HepG2 (cell line): ENCODE data around the gene CIDEA. TPM values are rescaled to one million over a fixed set of nuclear protein-coding genes. Genes with fewer than 3 reads are reported as not detected.

Experiments
- ATF3 ChIP-seq: sonication (generic); formaldehyde crosslinking; IDR thresholded peaks from 2 replicates; pipeline ENCODE4 v1.4.0; 2020; ENCODE audit warnings: missing genetic modification reagents
- DRAP1 ChIP-seq: IDR thresholded peaks from 2 replicates; pipeline ENCODE4 v1.6.1; 2016; ENCODE audit warnings: missing genetic modification reagents, missing compliant biosample characterization
- NCOA1 ChIP-seq: sonication (generic); formaldehyde crosslinking; IDR thresholded peaks from 2 replicates; pipeline ENCODE4 v1.9.0; 2021; ENCODE audit warnings: missing genetic modification reagents
- PBX3 ChIP-seq: sonication (generic); formaldehyde crosslinking; IDR thresholded peaks from 2 replicates; pipeline ENCODE4 v1.8.1; 2023; ENCODE audit warnings: missing genetic modification reagents, inconsistent platforms, borderline replicate concordance
- POGK ChIP-seq: sonication (generic); formaldehyde crosslinking; conservative IDR thresholded peaks from 2 replicates; pipeline ENCODE4 v1.8.0; 2022; ENCODE audit warnings: mild to moderate bottlenecking, moderate library complexity, missing genetic modification reagents
- POLR2G ChIP-seq: fragments of 200-400 bp; formaldehyde crosslinking; IDR thresholded peaks from 2 replicates; pipeline ENCODE4 v1.6.1; 2018; ENCODE audit warnings: mild to moderate bottlenecking, low read depth, low read length, moderate library complexity
- PRDM10 ChIP-seq: sonication (generic); formaldehyde crosslinking; IDR thresholded peaks from 2 replicates; pipeline ENCODE4 v1.4.0; 2020; ENCODE audit warnings: low read depth, missing genetic modification reagents
- TBX2 ChIP-seq: sonication (generic); formaldehyde crosslinking; IDR thresholded peaks from 2 replicates; pipeline ENCODE4 v1.5.0; 2020; ENCODE audit warnings: missing genetic modification reagents, mild to moderate bottlenecking, borderline replicate concordance
- THYN1 ChIP-seq: sonication (generic); formaldehyde crosslinking; IDR thresholded peaks from 2 replicates; pipeline ENCODE4 v1.8.1; 2023; ENCODE audit warnings: low read depth, mild to moderate bottlenecking, moderate library complexity, missing genetic modification reagents, borderline replicate concordance
- ZBTB26 ChIP-seq: IDR thresholded peaks from 2 replicates; pipeline ENCODE4 v1.6.1; 2016; ENCODE audit warnings: missing compliant biosample characterization, missing genetic modification reagents, borderline replicate concordance
- ZBTB37 ChIP-seq: sonication (generic); formaldehyde crosslinking; IDR thresholded peaks from 2 replicates; pipeline ENCODE4 v1.4.0; 2020; ENCODE audit warnings: mild to moderate bottlenecking, missing genetic modification reagents
- ZBTB7A ChIP-seq: sonication (generic); formaldehyde crosslinking; IDR thresholded peaks from 2 replicates; pipeline ENCODE4 v1.8.0; 2022; ENCODE audit warnings: mild to moderate bottlenecking, missing genetic modification reagents
- ZNF335 ChIP-seq: sonication (generic); formaldehyde crosslinking; IDR thresholded peaks from 2 replicates; pipeline ENCODE4 v1.4.0; 2020; ENCODE audit warnings: missing genetic modification reagents
- ZNF605 ChIP-seq: sonication (generic); formaldehyde crosslinking; IDR thresholded peaks from 2 replicates; pipeline ENCODE4 v1.8.0; 2022; ENCODE audit warnings: mild to moderate bottlenecking, missing genetic modification reagents
- ZNF652 ChIP-seq: IDR thresholded peaks from 2 replicates; pipeline ENCODE4 v1.6.1; 2016; ENCODE audit warnings: low read depth, borderline replicate concordance
- ZNF792 ChIP-seq: IDR thresholded peaks from 2 replicates; pipeline ENCODE4 v1.6.1; 2016
- ZNF839 ChIP-seq: sonication (generic); formaldehyde crosslinking; IDR thresholded peaks from 2 replicates; pipeline ENCODE4 v1.4.0; 2020; ENCODE audit warnings: missing genetic modification reagents, mild to moderate bottlenecking, borderline replicate concordance
- polyA plus RNA-seq, 8 experiments: library from polyadenylated mRNA; depleted of rRNA in 3 of 8; stranded (reverse) in 7 of 8; unstranded in 1 of 8; fragments of >200 nt; fragmentation: Illumina TruSeq in 4 of 8; extraction: Trizol in 4 of 8; gene quantifications; 2 replicates each; pipeline versions ENCODE4 v1.2.1 to v1.2.3, GENCODE V29; 2011 to 2016; ENCODE audit warnings: low read depth in 4 of 8, missing spikeins in 1 of 8, mixed read lengths in 1 of 8; ENCODE audit not compliant: insufficient read depth in 1 of 8
- total RNA-seq, 5 experiments: library from RNA; depleted of rRNA; stranded (reverse); fragments of >200 nt; fragmentation: Illumina TruSeq; extraction: Trizol; gene quantifications; 2 replicates each; pipeline ENCODE4 v1.2.3, GENCODE V29; 2016; ENCODE audit warnings: low read depth in 1 of 5

Gene CIDEA
- total and polyA plus RNA-seq, 2 of the 13 experiments (the other 11 are each of a cell fraction or from before 2014, with no cell fraction given) = not detected

GRCh38 chr18:12278741-12279682 lies 24.9 kb downstream of the CIDEA start (continued):
- TF ChIP-seq ZBTB37 (CRISPR knock-in tag) (no peak), PBX3 (CRISPR knock-in tag) (no peak), TBX2 (CRISPR knock-in tag) (peak; percentile 61; the same call in 1 of the 2 replicates), ZBTB7A (CRISPR knock-in tag) (no peak), NCOA1 (CRISPR knock-in tag) (no peak), POGK (no peak), THYN1 (no peak), ZNF839 (CRISPR knock-in tag) (no peak), POLR2G (peak; percentile 51), ATF3 (CRISPR knock-in tag) (peak; percentile 59), ZNF335 (CRISPR knock-in tag) (peak; percentile 50), ZNF605 (peak; percentile 59; the same call in 1 of the 2 replicates), ZNF652 (CRISPR knock-in tag) (peak; percentile 32; the same call in 1 of the 2 replicates), DRAP1 (CRISPR knock-in tag) (0 out of 2 replicates have a peak, but pooled peaks have one; percentile 34), ZNF792 (CRISPR knock-in tag) (peak; percentile 67; the same call in 1 of the 2 replicates), ZBTB26 (CRISPR knock-in tag) (peak; percentile 68; the same call in 1 of the 2 replicates), PRDM10 (CRISPR knock-in tag) (0 out of 2 replicates have a peak, but pooled peaks have one; percentile 40)
